ENCODE measurements around the gene FDXR. TPM values are rescaled to one million over a fixed set of nuclear protein-coding genes. Genes with fewer than 3 reads are reported as not detected.

Gene FDXR
- total and polyA plus RNA-seq, 9 of the 15 experiments (the other 6 are each of a cell fraction or from before 2014, with no cell fraction given), result 0.89 to 70.7 (median 30.9) TPM

GRCh38 chr17:74868251-74868907 lies 4.4 kb downstream of the FDXR start (continued):
- TF ChIP-seq ZNF592 (IDR thresholded peaks at IDR 0.05), result peak; percentile 84
- peak; percentile 64 for TF ChIP-seq POLR2B (IDR thresholded peaks at IDR 0.05; ENCODE audit: low read depth, partially characterized antibody)
- TF ChIP-seq POLR2G (IDR thresholded peaks at IDR 0.05; ENCODE audit: low read depth, low read length), result no peak
- no peak for TF ChIP-seq MIER1 (IDR thresholded peaks at IDR 0.05; ENCODE audit: low read depth)
- TF ChIP-seq MTA2 (IDR thresholded peaks at IDR 0.05; ENCODE audit: low read depth), result peak; percentile 38
- no peak for TF ChIP-seq ZNF764 (CRISPR knock-in tag; IDR thresholded peaks at IDR 0.05; ENCODE audit: low read depth)
- 0 out of 2 replicates have a peak, but pooled peaks have one; percentile 90 for TF ChIP-seq HDGF (IDR thresholded peaks at IDR 0.05)
- TF ChIP-seq HCFC1 (IDR thresholded peaks at IDR 0.05; ENCODE audit: low read depth, low read length), result 0 out of 2 replicates have a peak, but pooled peaks have one; percentile 11
- peak; percentile 98 for TF ChIP-seq JUND (IDR thresholded peaks at IDR 0.05; ENCODE audit: borderline replicate concordance, low read depth, low read length)
- TF ChIP-seq JUND (tag; IDR thresholded peaks at IDR 0.05; ENCODE audit: borderline replicate concordance, low read depth, low read length), result peak; percentile 97; the same call in 2 of the 3 replicates
- TF ChIP-seq USF1 (CRISPR knock-in tag; IDR thresholded peaks at IDR 0.05), result peak; percentile 24; the same call in 1 of the 2 replicates
- TF ChIP-seq RBM39 (optimal IDR thresholded peaks at IDR 0.05; ENCODE audit: low read depth, low read length), result no peak
- 0 out of 2 replicates have a peak, but pooled peaks have one; percentile 63 for TF ChIP-seq ARID3A (IDR thresholded peaks at IDR 0.05; ENCODE audit: borderline replicate concordance, low read depth, low read length)
- no peak for TF ChIP-seq PTBP1 (IDR thresholded peaks at IDR 0.05; ENCODE audit: low read depth, low read length)
- TF ChIP-seq DMBX1 (CRISPR knock-in tag; IDR thresholded peaks at IDR 0.05; ENCODE audit: borderline replicate concordance), result peak; percentile 77; the same call in 1 of the 2 replicates
- TF ChIP-seq CC2D1A (IDR thresholded peaks at IDR 0.05), result peak; percentile 67
- TF ChIP-seq ZNF79 (CRISPR knock-in tag; IDR thresholded peaks at IDR 0.05; ENCODE audit: low read depth), result no peak
- TF ChIP-seq RAD51 (IDR thresholded peaks at IDR 0.05; ENCODE audit: borderline replicate concordance, low read depth), result 0 out of 2 replicates have a peak, but pooled peaks have one; percentile 7
- TF ChIP-seq CXXC5 (CRISPR knock-in tag; IDR thresholded peaks at IDR 0.05), result peak; percentile 83
- no peak for TF ChIP-seq BRF2 (IDR thresholded peaks at IDR 0.05; ENCODE audit: borderline replicate concordance, insufficient read depth, insufficient read length)
- TF ChIP-seq GATA2 (CRISPR knock-in tag; IDR thresholded peaks at IDR 0.05), result peak; percentile 77
